Liver (tissue), 3 donors: ENCODE data around the gene RUFY4.

Experiments used
- CTCF ChIP-seq: fragments of 150-350 bp; IDR thresholded peaks from 2 replicates; pipeline ENCODE4 v1.5.1; 2017; ENCODE audit warnings: improper control_type of control experiment, low read depth, low read length; ENCODE audit not compliant: missing input control
- EGR1 ChIP-seq, 2 donors: IDR thresholded peaks; 2 replicates each; pipeline ENCODE4 v1.6.1; 2016 to 2018; ENCODE audit warnings: antibody characterized with exemption in 2 of 2, low read depth in 2 of 2
- HNF4G ChIP-seq: IDR thresholded peaks from 2 replicates; pipeline ENCODE4 v1.6.1; 2016; ENCODE audit warnings: antibody characterized with exemption
- JUND ChIP-seq, 2 donors: IDR thresholded peaks; 2 replicates each; pipeline ENCODE4 v1.6.1; 2016; ENCODE audit warnings: antibody characterized with exemption in 2 of 2
- MAX ChIP-seq: IDR thresholded peaks from 2 replicates; pipeline ENCODE4 v1.6.1; 2016; ENCODE audit warnings: antibody characterized with exemption
- RAD21 ChIP-seq, 2 donors: IDR thresholded peaks; 2 replicates each; pipeline ENCODE4 v1.6.1; 2016; ENCODE audit warnings: antibody characterized with exemption in 2 of 2, mild to moderate bottlenecking in 2 of 2
- RXRA ChIP-seq, 2 donors: IDR thresholded peaks; 2 replicates each; pipeline ENCODE4 v1.6.1; 2017 to 2018; ENCODE audit warnings: antibody characterized with exemption in 2 of 2, mild to moderate bottlenecking in 1 of 2
- SP1 ChIP-seq: IDR thresholded peaks from 2 replicates; pipeline ENCODE4 v1.6.1; 2018; ENCODE audit warnings: antibody characterized with exemption, mild to moderate bottlenecking
- TAF1 ChIP-seq: conservative IDR thresholded peaks from 2 replicates; pipeline ENCODE4 v1.6.1; 2016; ENCODE audit warnings: antibody characterized with exemption, mild to moderate bottlenecking
- YY1 ChIP-seq: IDR thresholded peaks from 2 replicates; pipeline ENCODE4 v1.6.1; 2016; ENCODE audit warnings: antibody characterized with exemption, mild to moderate bottlenecking
- TF ChIP-seq, protein P1 (sequence below): IDR thresholded peaks from 2 replicates; pipeline ENCODE4 v1.6.1; 2016; ENCODE audit warnings: antibody characterized with exemption
- TF ChIP-seq, protein P2 (sequence below): IDR thresholded peaks from 2 replicates; pipeline ENCODE4 v1.6.1; 2016; ENCODE audit warnings: antibody characterized with exemption, mild to moderate bottlenecking
- donor health status: healthy.
- donor health status: healthy.

DNA sequence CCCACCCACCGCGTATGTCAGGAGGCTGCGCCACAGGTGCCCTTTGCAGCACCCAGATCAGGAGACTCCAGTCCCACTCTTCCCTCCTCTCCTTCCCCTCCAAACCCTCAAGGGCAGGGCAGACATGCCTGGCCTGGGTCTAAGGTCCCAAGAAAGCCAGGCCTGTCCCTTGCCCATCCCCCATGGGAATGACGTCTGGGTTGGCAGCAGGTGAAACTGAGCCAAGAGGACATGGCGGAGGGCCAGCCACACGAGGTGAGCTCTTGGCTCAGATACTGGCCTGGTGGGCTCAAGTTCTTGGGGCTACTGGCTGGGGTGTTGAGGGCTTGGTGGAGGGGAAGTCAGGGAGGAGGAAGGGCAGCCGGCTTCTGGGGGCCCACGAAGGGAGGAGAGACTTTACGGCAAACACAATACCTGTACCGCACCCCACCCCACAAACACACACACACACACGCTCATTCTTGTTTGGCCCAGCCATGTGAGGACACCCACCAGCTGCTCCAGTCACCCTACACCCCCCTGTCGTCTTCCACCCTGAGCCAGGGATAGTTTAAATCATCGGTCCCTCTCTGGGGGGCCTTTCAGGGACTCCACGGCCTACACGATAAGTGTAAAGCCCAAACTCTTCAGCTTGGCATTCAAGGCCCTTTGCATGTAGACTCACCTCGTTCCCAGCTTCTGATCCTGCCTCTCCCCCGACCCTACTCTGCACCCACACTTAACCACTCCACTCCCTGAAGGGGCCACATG is 42.2 kb upstream of the RUFY4 start:
- TF ChIP-seq, protein P1, sequence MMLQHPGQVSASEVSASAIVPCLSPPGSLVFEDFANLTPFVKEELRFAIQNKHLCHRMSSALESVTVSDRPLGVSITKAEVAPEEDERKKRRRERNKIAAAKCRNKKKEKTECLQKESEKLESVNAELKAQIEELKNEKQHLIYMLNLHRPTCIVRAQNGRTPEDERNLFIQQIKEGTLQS: no peak
- TF ChIP-seq SP1 (no peak), CTCF (no peak), RAD21 (IDR thresholded peaks at IDR 0.05) (no peak), TAF1 (no peak), MAX (no peak), YY1 (no peak), JUND (IDR thresholded peaks at IDR 0.05) (no peak), RXRA (IDR thresholded peaks at IDR 0.05) (no peak), HNF4G (no peak), EGR1 (IDR thresholded peaks at IDR 0.05; ENCODE audit: low read depth in 2 of 2) (no peak)
- TF ChIP-seq, protein P2, sequence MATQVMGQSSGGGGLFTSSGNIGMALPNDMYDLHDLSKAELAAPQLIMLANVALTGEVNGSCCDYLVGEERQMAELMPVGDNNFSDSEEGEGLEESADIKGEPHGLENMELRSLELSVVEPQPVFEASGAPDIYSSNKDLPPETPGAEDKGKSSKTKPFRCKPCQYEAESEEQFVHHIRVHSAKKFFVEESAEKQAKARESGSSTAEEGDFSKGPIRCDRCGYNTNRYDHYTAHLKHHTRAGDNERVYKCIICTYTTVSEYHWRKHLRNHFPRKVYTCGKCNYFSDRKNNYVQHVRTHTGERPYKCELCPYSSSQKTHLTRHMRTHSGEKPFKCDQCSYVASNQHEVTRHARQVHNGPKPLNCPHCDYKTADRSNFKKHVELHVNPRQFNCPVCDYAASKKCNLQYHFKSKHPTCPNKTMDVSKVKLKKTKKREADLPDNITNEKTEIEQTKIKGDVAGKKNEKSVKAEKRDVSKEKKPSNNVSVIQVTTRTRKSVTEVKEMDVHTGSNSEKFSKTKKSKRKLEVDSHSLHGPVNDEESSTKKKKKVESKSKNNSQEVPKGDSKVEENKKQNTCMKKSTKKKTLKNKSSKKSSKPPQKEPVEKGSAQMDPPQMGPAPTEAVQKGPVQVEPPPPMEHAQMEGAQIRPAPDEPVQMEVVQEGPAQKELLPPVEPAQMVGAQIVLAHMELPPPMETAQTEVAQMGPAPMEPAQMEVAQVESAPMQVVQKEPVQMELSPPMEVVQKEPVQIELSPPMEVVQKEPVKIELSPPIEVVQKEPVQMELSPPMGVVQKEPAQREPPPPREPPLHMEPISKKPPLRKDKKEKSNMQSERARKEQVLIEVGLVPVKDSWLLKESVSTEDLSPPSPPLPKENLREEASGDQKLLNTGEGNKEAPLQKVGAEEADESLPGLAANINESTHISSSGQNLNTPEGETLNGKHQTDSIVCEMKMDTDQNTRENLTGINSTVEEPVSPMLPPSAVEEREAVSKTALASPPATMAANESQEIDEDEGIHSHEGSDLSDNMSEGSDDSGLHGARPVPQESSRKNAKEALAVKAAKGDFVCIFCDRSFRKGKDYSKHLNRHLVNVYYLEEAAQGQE: no peak
